Astrocyte (in vitro differentiated cells and primary cell): ENCODE measurements around the gene OR13C8.

ENCODE experiments used
- EZH2 ChIP-seq: IDR thresholded peaks from 2 replicates; pipeline ENCODE4 v1.6.1; 2012; ENCODE audit warnings: mild to moderate bottlenecking, low read length, inconsistent platforms; ENCODE audit not compliant: insufficient read depth
- TF ChIP-seq, protein P1 (sequence below): IDR thresholded peaks from 2 replicates; pipeline ENCODE4 v1.5.1; 2011; ENCODE audit warnings: low read depth, mild to moderate bottlenecking, inconsistent platforms, low read length, moderate library complexity; ENCODE audit not compliant: insufficient read depth

DNA sequence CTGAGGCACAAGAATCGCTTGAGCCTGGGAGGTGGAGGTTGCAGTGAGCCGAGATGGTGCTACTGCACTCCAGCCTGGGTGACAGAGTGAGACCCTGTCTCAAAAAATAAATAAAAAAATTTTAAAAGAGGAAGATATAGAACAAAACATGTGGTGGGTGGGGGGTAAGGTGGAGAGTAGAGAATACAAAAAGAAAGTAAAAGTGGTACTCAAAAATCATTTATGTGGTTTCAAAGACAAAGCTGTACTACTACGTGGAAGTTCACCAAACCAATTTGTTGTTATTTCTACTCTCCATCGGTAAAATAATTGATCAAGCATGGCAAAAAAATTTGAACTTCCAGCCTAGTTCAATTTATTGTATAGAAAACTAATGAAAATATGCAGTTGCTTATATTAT is 24.3 kb upstream of the OR13C8 start:
- TF ChIP-seq EZH2 = no peak
- TF ChIP-seq, protein P1, sequence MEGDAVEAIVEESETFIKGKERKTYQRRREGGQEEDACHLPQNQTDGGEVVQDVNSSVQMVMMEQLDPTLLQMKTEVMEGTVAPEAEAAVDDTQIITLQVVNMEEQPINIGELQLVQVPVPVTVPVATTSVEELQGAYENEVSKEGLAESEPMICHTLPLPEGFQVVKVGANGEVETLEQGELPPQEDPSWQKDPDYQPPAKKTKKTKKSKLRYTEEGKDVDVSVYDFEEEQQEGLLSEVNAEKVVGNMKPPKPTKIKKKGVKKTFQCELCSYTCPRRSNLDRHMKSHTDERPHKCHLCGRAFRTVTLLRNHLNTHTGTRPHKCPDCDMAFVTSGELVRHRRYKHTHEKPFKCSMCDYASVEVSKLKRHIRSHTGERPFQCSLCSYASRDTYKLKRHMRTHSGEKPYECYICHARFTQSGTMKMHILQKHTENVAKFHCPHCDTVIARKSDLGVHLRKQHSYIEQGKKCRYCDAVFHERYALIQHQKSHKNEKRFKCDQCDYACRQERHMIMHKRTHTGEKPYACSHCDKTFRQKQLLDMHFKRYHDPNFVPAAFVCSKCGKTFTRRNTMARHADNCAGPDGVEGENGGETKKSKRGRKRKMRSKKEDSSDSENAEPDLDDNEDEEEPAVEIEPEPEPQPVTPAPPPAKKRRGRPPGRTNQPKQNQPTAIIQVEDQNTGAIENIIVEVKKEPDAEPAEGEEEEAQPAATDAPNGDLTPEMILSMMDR = no peak
